Measurements from ENCODE around the gene CDC123.
"Not testable (repeated sequence)": the region's sequence is repeated elsewhere in the genome, so short reads cannot be mapped to it uniquely, and the experiment has no call there.

CDC123 gene

DNA sequence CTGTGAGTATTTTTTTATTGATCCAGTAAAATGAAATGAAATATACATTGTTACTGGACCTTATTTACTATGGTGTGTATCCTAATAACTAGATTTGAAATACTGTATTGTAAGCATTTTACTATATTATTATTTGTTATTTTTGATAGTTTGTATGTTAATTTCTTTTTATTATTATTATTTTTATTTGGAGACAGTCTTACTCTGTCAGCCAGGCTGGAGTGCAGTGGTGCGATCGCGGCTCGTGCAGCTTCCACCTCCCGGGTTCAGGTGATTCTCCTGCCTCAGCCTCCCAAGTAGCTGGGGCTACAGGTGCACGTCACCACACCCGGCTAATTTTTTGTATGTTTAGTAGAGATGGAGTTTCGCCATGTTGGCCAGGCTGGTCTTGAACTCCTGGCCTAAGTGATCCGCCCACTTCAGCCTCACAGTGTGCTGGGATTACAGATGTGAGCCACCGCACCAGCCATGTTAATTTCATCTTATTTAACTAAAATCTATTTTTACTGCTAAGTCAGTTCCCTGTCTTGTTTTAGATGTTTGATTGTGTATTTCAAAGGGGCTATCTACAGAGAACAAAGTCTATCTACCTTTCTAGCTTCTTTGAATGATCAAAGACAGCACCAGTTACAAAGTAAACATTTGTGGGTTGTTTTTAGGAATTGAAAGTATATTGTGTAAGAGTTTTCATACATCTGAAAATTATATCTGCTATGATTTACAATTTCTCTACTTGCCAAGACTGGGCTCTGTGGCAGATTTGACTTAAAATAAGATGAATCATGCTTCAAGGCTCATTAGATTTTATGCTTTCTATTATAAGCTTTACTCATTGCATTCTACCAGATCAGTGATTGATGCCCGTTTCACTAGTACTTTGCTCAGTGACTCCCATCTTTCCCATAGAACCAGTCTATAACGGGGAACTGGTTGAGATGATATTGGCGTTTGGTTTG is 41.6 kb downstream of the CDC123 start:
- DNase-seq: no peak

DNA sequence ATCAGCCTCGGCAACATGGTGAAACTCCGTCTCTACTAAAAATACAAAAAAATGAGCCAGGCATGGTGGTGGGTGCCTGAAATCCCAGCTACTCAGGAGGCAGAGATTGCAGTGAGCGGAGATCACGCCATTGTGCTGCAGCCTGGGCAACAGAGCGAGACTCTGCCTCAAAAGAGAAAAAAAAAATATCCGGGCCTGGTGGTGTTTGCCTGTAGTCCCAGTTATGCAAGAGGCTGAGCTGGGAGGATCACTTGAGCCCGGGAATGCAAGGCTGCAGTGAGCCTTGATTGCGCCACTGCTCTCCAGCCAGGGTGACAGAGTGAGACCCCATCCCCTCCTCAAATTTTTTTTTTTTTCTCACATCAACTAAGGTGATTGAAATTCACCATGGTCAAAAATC is 42.8 kb downstream of the CDC123 start:
- no peak for DNase-seq

DNA sequence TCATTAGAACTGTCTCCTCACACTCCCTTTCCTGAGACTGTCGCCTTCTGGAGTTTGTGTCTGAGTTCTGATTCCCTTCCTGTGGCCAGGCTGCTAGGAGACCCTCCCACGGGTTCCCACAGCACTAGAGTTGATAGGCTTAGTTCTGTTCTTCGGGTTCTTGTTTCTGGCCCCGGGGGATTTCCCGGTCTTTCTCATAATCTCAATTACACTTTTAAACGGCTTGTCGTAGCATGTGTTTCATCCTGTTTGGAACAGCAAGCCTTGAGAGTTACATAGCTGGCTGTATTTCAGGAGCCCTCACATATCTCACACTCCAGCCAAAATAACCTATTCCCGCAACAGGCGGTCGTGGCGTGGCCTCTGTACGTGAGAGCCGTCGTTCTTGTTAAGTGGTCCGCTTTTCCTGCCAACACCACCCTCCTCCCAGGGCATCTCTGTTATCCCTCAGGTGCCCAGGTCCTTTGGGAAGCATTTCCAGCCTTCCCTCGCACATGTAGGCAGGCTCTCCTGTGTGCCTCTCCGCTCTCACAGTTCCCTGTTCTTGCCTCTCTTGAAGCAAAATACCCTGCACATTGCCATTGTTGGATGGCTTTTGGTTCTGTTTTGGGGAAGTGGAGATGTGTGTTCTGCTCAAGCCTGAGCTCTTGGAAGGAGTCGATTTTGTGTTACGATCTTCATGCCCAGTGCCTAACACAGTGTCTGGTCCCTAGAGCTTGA is 46.0 kb downstream of the CDC123 start:
- DNase-seq: no peak

DNA sequence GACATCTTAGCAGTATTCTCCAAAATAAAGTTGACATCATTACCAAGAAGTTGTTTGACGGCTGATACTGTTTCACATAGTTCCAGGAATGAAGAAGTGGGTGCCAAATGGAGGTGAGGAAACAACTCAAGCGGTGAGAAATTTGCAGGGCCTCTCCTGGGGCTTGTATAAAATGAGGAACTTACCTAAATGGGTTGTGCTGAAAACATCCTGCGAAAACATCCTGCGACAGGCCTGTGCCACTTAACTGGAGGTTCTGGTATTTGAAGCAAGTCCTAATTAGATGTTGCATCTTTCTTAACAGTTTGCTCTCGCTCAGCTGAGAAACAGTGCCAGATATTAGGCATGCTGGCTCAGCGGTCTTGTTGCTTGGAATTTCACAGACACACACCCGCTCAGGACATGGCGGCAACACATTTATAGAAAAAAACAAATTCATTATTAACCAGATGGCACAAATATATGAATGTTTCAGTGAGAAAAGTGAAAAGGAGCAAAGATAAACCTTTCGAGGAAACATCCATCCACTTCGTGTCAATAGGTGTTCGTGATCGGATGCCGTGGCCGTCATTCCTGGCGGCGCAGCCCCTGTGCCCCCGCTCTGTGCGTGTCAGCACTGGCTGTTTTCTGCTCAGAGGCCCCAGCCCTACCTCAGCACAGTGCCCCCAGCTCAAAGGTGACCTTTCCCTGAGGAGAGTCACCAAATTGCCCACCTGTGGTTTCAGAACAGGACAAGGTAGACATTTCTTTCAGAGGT is 48.1 kb downstream of the CDC123 start:
- DNase-seq: no peak

DNA sequence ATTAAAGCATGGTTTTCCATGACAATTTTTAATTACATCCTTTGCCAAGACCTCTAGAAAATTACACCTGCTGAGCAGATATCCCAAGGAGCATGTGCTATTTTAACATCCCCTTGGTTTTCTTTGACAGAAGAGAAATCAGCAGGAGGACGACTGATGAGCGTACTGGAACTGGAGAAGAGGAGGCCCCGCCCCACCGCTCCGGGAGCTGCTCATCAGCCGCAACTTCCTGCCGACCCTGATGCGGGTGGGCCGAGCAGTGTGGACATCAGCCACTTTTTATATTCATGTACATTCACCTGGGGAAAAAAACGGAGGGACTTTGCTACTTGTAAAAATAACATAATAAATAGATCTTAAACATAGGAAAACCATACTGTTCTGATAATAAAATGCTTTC is 54.2 kb downstream of the CDC123 start:
- no peak for DNase-seq

DNA sequence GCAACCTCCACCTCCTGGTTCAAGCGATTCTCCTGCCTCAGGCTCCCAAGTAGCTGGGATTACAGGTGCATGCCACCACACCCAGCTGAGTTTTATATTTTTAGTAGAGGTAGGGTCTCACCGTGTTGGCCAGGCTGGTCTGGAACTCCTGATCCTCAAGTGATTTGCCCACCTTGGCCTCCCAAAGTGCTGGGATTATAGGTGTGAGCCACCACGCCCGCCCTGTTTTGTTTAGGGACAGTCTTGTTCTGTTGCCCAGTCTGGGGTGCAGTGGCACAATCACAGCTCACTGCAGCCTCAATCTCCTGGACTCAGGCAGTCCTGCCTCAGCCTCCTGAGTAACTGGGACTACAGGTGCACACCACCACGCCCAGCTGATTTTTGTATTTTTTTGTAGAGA is 54.7 kb downstream of the CDC123 start:
- not testable (repeated sequence) for DNase-seq

DNA sequence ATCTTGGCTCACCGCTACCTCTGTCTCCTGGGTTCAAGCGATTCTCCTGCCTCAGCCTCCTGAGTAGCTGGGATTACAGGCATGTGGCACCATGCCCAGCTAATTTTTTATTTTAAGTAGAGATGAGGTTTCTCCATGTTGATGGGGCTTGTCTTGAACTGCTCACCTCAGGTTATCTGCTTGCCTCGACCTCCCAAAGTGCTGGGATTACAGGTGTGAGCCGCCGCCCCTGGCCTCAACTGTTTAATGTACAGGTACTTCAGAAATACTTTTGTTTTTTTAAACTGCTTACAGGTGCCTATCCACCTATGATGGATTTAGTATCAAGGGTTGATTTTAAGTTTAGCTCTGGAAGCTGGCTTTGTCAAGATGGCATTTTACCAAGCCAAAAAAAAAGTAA is 55.6 kb downstream of the CDC123 start:
- no peak for DNase-seq

DNA sequence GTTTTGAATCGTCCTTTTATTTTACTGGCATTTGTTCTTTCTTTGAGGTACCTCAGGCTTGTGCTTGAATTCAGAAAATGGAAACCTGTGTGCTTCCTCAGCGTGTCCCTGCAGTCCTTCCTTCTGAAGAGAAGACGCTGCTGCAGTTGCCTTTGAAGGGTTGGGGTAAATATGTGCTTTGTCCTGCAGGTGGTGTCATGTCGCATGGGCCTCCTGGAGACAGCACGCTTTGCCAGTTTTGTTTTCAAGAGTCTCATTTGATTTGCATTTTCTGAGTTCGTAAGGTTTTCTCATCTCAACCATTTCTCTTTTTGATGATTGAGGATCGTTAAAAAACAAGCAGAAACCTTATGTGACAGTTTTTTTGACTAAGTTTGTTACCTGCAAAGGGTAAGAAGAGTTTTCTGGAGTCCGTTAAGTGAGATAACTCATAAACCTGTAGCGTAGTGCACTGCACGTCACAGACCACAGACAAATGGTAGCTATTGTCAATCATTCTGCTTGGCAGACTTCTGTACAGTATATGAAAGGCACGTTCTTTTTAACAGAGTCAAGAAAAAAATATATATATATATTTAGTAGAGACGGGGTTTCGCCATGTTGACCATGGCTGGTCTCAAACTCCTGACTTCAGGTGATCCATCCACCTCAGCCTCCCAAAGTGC is 57.0 kb downstream of the CDC123 start:
- DNase-seq: no peak

DNA sequence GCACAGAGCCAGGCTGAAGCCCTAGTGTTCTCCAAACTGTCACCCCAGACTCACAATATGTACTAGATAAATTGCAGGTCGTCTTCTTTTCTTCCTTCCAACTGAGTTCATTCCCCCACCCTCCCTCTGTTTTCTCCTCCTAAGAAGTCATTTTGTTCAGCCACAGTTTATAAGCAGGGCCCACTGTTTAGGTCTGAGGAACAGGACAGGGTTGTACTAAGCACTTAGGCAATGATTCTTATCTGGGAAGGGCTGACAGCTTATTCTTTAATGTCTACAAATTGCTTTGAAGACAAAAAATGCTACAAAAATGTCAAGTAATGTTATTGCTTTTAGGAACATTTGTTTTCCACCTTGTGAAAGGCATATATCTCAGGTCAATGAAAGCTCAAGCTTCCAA is 59.1 kb downstream of the CDC123 start:
- DNase-seq: no peak

DNA sequence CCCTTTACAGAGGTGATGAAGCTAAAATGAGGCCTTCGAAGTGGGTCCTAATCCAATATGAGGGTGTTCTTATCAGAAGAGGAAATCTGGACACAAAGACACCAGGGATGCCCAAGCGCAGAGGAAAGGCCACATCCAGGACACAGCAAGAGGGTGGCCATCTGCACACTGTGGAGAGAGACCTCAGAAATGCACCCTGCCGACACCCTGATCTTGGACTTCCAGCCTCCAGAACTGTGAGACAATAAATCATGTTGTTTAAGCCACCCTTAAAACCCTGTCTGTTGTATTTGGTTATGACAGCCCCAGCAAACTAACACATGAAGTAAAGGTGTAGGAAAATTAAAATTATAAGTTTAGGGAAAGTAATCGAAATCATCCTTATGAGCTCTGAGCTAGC is 64.0 kb downstream of the CDC123 start:
- no peak for DNase-seq

DNA sequence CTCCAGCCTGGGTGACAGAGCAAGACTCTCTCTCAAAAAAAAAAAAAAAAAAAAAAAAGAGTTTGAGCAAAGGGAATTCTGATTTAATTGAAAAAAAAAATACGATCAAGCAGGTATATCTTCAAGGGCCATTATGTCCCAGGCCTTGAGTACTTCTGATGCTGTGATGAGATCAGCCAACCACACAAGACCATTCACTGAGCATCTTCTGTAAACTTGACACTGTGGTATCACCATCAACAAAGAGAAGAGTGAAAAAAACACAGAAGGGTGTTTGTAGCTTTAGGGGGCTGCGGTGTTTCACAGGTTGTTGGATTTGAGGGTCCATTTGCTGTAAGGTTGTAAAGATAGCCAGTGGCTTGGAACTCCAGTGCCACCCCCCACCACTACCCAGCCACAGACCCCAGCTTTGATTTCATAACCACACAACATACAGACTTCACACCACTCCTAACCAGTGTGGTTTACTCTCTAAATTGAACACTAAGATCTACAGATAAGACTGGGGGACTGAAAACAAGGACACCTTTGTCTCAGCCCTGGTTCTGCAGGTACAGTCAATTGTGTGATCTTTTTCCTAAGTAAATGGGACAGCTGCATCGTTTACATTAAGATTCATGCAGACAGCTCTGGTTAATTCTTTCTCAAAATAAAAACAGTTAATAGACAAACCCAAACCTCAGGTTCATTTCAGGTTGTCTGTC is 66.4 kb downstream of the CDC123 start:
- no peak for DNase-seq

DNA sequence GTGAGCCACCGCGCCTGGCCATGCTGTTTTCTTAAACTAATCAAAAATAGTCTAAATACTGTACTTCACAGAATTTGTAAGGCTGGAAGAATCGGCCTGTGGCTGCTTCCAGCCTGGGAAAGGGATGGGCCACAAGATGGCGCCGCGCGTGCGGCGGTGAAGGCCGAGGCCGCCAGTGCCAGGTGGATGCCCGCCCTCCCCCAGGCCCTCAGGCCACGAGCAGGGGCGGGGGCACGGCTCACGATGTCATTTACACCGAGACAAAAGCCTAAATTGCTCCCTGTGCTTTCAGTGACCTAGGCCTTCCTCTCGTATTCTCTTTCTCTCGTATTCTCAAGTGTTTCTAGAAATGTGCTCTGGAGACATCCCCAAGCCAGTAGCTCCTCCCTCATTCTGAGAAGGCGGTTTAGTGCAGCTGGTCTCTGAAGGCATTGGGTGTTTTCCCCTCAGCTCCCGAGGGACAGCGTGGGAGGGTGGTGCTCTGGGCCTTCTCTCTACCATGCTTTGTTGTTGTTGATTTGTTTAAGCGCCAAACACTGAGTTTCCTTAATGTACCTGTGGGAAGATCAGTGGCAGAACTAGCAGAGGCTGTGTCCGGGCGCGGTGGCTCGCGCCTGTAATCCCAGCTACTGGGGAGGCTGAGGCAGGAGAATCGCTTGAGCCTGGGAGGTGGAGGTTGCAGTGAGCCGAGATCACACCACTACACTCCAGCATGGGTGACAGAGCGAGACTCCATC is 68.4 kb downstream of the CDC123 start:
- DNase-seq: no peak

DNA sequence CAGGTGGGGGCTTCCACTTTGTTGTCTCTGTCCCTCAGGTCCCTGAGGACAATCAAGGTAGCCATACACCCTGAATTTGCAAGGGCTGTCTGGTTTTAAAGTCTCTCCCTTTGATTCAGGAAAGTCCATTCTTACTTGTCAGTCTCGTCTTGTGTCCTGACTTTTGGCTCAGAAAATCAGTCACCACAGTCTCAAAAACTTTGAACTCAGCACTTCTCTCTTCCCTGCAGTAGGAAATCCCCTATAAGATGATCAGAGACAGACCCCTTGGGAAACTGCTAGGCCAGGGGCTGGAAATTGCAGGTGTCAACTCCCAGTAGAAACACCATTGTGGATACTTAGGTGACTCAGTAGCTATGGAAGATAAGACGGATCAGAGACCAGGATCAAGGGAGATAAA is 73.1 kb downstream of the CDC123 start:
- no peak for DNase-seq

DNA sequence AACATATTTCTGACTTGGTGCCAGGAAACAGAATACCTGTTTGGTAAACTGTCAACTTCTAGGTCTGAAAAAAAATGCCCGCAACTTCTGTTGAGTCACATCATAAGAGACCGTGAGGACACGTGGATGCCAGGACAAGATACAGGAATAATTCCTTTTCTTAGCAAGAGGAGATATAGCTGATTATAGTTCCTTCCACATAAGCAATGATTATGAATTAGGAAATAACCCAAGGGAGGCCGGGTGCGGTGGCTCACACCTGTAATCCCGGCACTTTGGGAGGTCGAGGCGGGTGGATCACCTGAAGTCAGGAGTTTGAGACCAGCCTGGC is 75.2 kb downstream of the CDC123 start:
- no peak for DNase-seq

DNA sequence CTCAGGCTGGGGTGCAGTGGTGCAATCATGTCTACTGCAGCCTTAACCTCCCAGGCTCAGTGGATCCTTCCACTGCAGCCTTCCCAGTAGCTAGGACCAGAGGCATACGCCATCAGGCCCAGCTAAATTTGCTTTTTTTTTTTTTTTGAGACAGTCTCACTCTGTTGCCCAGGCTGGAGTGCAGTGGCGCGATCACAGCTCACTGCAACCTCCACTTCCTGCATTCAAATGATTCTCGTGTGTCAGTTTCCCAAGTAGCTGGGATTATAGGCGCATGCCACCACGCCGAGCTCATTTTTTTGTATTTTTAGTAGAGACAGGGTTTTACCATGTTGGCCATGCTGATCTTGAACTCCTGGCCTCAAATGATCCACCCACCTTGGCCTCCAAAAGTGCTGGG is 81.9 kb downstream of the CDC123 start:
- DNase-seq: not testable (repeated sequence)

DNA sequence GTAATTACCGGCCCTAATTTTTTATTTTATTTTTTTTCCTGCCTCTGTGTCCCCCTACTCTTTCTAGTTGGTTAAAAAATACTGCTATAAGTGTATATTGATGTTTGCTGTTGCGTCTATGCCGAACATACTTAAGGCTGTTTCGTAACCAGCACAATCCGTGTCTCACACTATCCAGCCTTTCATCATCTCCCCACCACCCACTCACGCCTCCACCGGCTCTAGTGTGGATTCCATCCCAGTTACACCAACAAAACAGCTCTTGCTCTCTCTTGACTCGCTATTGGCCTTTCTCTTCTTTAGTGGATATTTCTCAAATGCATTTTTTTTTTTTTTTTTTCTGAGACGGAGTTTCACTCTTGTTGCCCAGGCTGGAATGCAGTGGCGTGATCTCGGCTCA is 83.3 kb downstream of the CDC123 start:
- DNase-seq: no peak

DNA sequence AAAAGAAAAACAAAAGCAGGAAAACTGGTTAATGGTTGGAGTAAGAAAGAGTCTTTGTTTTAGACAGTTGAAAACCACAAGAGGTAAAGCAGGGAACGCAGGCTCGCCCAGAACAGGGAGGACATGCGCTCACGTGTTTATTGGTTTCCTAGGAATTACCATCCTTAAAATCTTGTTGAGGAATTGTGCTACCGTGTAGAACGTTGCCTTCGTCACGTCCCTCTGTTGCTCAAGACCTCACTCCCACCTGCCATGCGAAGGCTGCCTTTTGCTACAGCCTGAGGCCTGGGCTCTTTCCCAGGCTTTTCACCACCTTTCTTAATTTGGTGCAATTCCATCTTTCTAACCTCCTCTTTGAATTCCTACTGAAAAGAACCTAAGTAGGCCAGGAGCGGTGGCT is 91.8 kb downstream of the CDC123 start:
- DNase-seq: no peak

DNA sequence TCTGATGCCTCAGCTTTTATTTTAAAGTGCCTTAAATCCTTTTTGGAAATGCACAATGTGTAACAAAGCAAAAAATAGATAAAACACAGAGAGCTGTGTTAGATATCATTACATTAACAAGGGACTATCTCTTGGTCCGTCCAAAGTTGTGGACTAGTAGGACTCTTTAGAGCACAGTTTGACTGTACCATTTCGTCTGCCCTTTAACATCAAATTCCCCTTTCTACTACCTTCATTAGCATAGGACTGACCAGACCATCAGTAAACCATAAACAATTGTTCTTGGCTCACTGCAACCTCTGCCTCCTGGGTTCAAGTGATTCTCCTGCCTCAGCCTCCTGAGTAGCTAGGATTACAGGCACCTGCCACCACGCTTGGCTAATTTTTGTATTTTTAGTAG is 101.8 kb downstream of the CDC123 start:
- DNase-seq: not testable (repeated sequence)

DNA sequence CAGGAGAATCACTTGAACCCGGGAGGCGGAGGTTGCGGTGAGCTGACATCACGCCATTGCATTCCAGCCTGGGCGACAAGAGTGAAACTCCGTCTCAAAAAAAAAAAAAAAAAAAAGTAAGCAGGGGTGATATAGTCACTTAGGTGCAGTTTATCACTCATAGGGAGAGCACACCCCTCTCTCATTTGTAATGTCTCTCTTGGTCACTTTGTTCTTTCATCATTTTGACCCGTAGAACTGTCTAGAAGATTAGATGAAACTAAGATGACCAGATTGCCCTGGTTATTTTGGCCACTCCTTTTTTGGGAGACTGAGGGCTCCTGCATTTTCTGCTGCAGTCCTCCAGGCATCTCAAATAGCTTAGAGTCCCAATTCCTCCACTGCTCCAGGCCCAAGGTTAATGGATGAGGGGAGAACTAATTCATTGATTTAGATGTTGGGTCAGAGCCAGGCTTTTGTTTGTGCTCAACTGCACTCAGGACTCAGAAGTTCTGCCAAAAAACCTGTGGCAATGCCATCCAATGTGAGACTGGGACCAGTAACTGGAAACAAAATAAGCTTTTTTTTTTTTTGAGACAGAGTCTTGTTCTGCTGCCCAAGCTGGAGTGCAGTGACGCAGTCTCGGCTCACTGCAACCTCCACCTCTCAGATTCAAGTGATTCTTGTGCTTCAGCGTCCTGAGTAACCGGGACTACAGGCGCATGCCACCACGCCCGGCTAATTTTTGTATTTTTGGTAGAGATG is 103.4 kb downstream of the CDC123 start:
- DNase-seq: no peak
